Frontal cortex (tissue), 4 donors: ENCODE measurements around the gene PFKFB1. TPM values are rescaled to one million over a fixed set of nuclear protein-coding genes. Genes with fewer than 3 reads are reported as not detected.

Experiments used
- DNase-seq, 2 donors: peaks; one replicate each; pipeline ENCODE4 v3.0.0; 2012; ENCODE audit warnings: low spot score in 2 of 2
- FAIRE-seq: peaks from 2 replicates; lab custom pipeline; 2012; peaks lifted over from hg19 to GRCh38; lab: Jason Lieb, UNC
- small RNA-seq: library from RNA; depleted of rRNA; stranded (forward); fragments of <200 nt; gene quantifications from one replicate; pipeline ENCODE3, GENCODE V24; 2014
- total RNA-seq: library from RNA; depleted of rRNA; stranded (reverse); fragments of >200 nt; gene quantifications from one replicate; pipeline ENCODE4 v1.2.3, GENCODE V29; 2014
- donor health status: control.
- donor health status: control.
- donor health status: control.

The PFKFB1 gene
- total RNA-seq, 1 donor from 2014 or later, result 0.41 TPM

DNA sequence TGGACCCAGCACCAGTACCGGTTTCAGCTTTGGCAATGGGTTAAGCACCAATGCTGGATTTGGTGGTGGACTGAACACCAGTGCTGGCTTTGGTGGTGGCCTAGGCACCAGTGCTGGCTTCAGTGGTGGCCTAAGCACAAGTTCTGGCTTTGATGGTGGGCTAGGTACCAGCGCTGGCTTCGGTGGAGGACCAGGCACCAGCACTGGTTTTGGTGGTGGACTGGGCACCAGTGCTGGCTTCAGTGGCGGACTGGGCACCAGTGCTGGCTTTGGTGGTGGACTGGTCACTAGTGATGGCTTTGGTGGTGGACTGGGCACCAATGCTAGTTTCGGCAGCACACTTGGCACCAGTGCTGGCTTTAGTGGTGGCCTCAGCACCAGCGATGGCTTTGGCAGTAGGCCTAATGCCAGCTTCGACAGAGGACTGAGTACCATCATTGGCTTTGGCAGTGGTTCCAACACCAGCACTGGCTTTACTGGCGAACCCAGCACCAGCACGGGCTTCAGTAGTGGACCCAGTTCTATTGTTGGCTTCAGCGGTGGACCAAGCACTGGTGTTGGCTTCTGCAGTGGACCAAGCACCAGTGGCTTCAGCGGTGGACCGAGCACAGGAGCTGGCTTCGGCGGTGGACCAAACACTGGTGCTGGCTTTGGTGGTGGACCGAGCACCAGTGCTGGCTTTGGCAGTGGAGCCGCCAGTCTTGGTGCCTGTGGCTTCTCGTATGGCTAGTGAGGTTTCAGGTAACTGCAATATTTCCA lies 63.5 kb downstream of the PFKFB1 start:
- DNase-seq, result no peak
- no peak for FAIRE-seq

DNA sequence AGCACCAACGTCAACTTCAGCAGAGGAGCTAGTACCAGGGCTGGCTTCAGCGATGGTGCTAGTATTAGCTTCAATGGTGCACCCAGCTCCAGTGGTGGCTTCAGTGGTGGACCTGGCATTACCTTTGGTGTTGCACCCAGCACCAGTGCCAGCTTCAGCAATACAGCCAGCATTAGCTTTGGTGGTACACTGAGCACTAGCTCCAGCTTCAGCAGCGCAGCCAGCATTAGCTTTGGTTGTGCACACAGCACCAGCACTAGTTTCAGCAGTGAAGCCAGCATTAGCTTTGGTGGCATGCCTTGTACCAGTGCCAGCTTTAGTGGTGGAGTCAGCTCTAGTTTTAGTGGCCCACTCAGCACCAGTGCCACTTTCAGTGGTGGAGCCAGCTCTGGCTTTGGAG lies 65.1 kb downstream of the PFKFB1 start:
- DNase-seq (no peak), FAIRE-seq (no peak)

DNA sequence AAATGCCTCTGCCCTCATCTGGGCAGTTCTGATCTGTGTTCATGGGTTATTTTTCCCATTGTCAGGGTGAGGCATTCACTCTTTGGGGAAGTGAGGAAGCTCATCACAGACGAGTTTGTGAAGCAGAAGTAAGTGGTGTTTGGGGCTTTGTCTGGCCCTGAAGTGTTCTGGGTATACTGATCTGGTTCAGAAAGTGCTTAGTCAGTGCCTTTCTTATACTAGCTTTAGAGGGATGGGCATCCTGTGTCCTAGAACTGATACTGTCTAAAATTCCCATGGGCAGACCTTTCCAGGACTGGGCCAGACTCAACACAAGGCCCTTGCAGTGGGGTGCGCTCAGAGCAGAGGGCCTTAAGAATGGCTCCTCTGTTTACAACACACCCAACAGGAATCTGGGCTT lies 67.0 kb downstream of the PFKFB1 start:
- FAIRE-seq, result no peak

DNA sequence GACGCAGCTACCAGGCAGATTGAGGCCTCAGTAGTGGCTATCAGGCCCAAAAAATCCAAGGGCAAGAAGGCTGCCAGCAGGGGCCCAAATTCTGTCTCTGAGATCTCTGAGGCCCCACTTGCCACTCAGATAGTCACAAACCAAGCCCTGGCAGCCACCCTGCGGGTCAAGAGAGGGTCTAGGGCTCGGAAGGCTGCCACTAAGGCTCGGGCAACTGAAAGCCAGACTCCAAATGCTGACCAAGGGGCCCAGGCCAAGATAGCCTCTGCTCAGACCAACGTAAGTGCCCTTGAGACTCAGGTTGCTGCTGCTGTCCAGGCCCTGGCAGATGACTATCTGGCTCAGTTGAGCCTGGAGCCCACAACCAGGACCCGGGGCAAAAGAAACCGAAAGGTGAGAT lies 70.6 kb downstream of the PFKFB1 start:
- FAIRE-seq (no peak), DNase-seq (no peak)

More for the DNA sequence above, 67.0 kb downstream of the PFKFB1 start:
- DNase-seq, result no peak

DNA sequence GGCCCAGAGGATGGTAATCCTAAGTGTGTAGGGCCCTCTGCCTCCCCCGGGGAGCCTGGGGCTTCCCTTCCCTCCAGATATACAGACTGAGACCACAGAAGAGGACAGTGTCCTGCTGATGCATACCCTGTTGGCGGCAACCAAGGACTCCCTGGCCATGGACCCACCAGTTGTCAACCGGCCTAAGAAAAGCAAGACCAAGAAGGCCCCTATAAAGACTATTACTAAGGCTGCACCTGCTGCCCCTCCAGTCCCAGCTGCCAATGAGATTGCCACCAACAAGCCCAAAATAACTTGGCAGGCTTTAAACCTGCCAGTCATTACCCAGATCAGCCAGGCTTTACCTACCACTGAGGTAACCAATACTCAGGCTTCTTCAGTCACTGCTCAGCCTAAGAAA lies 71.4 kb downstream of the PFKFB1 start:
- DNase-seq (no peak), FAIRE-seq (no peak)

DNA sequence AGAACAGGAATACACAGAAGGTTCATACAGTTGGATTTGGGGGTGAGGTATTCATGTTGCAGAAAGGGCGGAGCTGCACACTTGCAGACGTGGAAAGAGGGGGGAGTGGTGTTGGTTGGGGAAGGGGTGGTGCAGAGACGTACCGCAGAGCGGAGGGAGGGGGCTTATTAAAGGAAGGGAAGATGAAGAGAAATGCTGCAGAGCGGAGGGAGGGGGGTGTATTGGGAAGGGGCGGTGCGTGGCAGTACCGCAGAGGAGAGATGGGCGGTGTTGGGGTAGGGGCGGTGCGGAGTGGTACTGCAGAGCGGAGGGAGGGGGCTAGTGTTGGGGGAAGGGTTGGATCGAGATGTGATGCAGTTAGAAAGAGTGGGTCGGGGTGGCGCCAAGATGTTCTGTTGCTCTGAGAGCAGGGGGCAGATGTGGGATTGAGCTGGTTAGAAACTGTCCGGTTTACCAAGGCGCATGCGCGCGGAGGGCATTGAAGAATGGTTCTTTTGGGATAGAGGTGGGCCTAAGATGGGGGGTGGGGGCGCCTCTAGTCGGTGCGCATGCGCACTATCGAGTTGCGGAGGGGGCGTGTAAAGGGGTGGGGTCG lies 72.5 kb downstream of the PFKFB1 start:
- FAIRE-seq, result no peak
- peak in 1 of 2 donors; percentile 36 for DNase-seq

DNA sequence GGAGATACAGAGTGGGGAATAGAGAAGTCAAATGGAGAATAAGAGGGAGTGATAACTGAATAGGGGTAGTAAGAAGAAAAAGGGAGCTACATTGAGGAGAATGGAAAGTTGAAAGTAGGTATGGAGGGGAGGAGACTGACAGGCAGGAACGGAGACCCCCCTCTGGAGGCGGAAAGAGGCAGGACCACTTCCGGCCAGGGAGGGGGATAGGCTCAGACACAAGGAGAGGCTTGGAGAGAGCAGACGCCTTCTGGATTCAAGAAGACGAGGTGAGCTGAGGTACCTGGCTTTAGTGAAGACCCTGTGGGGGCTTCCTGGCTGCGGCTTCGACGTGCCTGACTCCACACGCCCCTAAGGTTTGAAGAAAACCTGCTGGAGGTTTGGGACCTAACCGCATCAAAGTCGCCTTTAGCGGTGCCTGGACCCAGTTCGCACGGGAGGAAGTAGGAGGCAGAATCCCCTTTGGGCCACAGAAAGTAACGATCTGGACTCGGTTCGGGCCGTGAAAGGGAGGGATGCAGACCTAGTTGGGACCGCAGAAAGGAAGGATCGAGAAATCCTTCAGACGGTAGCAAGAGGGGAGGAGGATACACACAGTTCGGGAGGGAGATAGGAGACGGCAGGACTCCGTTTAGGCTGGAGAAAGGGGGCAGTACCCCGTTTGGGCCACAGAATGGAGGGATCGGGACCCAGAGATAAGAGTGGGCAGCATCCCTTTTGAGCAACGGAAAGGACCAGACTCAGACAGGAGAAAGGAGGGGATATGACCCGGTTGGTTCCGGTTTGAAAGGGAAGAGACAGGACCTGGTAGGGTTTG lies 73.2 kb downstream of the PFKFB1 start, which contains the start of gene TRO:
TRO (plus strand) TSS at position 215 of the 817 bp plus-strand sequence. CDS start 1,423 bp downstream, outside the sequence.
- no peak for FAIRE-seq
- no peak for DNase-seq

DNA sequence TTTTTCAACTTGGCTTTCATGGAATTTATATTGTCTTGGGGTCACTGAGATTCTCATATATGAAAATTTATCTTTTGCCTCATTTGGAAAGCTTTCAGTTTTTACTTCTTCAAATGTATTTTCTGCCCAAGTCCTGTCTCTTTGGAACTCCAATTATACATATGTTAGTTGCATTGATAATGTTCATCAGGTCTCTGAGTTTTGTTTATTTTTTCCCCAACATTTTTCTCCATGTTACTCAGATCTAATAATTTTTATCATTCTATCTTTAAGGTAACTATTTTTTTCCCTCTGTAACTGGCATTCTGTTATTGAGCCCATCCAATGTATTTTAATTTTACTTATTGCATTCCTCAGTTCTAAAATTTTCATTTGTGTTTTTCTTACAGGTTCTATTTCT lies 84.0 kb downstream of the PFKFB1 start:
- no peak for DNase-seq
- no peak for FAIRE-seq

DNA sequence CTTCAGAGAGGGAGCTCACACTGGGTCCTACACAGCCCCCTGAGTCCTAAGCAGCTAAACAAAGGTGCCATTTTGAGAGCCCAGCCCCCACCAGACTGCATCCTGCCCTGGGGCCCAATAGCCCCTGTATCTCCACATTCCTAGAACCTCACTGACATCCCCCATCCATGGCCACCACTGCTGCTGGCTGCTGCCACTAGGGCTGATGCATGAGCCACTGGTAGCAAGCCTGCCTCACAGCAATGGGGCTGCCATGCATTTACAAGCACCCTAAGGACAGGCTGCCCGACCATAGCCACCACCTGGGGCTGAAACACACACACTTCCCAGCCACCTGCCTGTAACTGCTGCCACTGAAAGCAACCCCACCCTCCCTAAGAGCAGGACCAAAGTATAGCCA lies 99.8 kb downstream of the PFKFB1 start:
- FAIRE-seq, result no peak
- no peak for DNase-seq

DNA sequence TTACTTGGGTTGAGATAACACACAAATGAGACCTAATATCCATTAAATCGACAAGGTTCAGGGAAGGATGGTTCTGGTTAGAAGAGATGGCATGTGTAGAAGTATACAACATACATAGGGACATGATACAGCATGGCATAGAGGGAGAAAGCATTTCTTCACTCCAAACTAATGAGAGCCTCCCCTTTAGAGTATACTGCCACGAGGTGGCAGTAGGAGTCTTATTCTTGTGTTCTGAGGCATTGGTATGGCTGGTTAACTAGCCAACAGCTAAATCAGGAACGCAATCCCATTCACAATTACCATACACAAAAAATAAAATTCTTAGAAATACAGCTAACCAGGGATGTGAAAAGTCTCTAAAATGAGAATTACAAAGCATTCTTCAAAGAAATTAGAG lies 102.4 kb downstream of the PFKFB1 start:
- FAIRE-seq (no peak), DNase-seq (peak in 1 of 2 donors; percentile 14)

DNA sequence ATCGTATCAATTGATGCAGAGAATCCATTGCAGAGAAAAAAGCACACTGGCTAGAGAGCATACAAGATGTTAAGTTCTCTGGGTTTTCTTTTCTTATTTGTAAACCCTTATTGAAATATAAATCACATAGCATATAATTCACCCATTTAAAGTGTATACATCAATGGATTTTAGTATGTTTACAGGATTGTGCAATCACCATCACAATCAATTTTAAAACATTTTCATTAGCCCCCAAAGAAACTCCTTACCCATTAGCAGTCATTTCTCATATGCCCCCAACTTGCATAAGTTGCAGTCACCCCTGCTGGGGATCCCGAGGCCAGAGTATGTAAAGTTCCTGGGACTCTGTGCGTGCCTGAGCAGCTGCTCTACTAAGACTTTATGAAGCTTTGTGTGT lies 108.2 kb downstream of the PFKFB1 start:
- FAIRE-seq, result no peak
- no peak for DNase-seq

Small RNAs within 50 kb of the gene (small RNA-seq; reads per million reads assigned to genes)
- gene RF00614, result not detected

Other genes starting within 250 kb of the PFKFB1 start
- not detected for gene ITIH6, start 195.9 kb downstream of the PFKFB1 start, total RNA-seq
- gene MAGED2, start 186.4 kb downstream of the PFKFB1 start, total RNA-seq, result 246 TPM
- 78.3 TPM for gene TRO, start 73.4 kb downstream of the PFKFB1 start, total RNA-seq
- gene APEX2, start 6.2 kb upstream of the PFKFB1 start, total RNA-seq, result 1.6 TPM
- gene ALAS2, start 36.8 kb upstream of the PFKFB1 start, total RNA-seq, result 50.1 TPM
- not detected for gene PAGE2B, start 80.8 kb upstream of the PFKFB1 start, total RNA-seq
- not detected for gene PAGE2, start 94.8 kb upstream of the PFKFB1 start, total RNA-seq
- gene PAGE5, start 226.2 kb upstream of the PFKFB1 start, total RNA-seq, result not detected